D721Med (cell line): Measurements from ENCODE around the gene PHLPP2.

Experiments
- DNase-seq: peaks from one replicate; pipeline ENCODE4 v3.0.0; 2011; ENCODE audit warnings: low spot score; ENCODE audit not compliant: insufficient read length
- FAIRE-seq: peaks from 2 replicates; lab custom pipeline; 2011; peaks lifted over from hg19 to GRCh38; lab: Jason Lieb, UNC
- CTCF ChIP-seq: IDR thresholded peaks from 2 replicates; pipeline ENCODE4 v1.5.1; 2012; ENCODE audit warnings: mild to moderate bottlenecking, control low read depth; ENCODE audit not compliant: insufficient read depth; ENCODE audit errors: missing control alignments

Gene PHLPP2

GRCh38 chr16:71712501-71712900 is 12.0 kb downstream of the PHLPP2 start:
- no peak for TF ChIP-seq CTCF
- no peak for DNase-seq
- FAIRE-seq, result no peak

- DNase-seq, result no peak
- FAIRE-seq, result no peak
- TF ChIP-seq CTCF, result no peak
These were observed 12.7 kb downstream of the PHLPP2 start for GRCh38 chr16:71711789-71712188.

- DNase-seq, result no peak
- no peak for TF ChIP-seq CTCF
- FAIRE-seq, result no peak
These were observed 15.2 kb downstream of the PHLPP2 start for GRCh38 chr16:71709229-71709781.

GRCh38 chr16:71708696-71709095 is 15.8 kb downstream of the PHLPP2 start:
- FAIRE-seq (no peak), DNase-seq (no peak)
- no peak for TF ChIP-seq CTCF

GRCh38 chr16:71707199-71707598 is 17.3 kb downstream of the PHLPP2 start:
- DNase-seq (no peak), FAIRE-seq (no peak)
- no peak for TF ChIP-seq CTCF

- TF ChIP-seq CTCF, result no peak
- FAIRE-seq, result no peak
- no peak for DNase-seq
These were observed 18.5 kb downstream of the PHLPP2 start for GRCh38 chr16:71706046-71706445.

GRCh38 chr16:71703333-71703732 is 21.2 kb downstream of the PHLPP2 start:
- FAIRE-seq, result no peak
- no peak for DNase-seq
- no peak for TF ChIP-seq CTCF
